A673 (cell line): ENCODE results near the gene FBXO34. TPM values are rescaled to one million over a fixed set of nuclear protein-coding genes. Genes with fewer than 3 reads are reported as not detected.

Experiments
- BruUV-seq: library from RNA; stranded (reverse); fragments of 400-500 nt; replicated peaks from 2 replicates; lab custom pipeline; 2021; lab: Mats Ljungman, UMichigan
- CTCF ChIA-PET: fragments of 300-600 bp; sonication (Branson Sonifier 250); formaldehyde crosslinking; loops from one replicate; lab custom pipeline; 2022; ENCODE audit warnings: antibody characterized with exemption; lab: Charles Lee
- POLR2A ChIA-PET: fragments of 300-600 bp; sonication (Branson Sonifier 250); formaldehyde crosslinking; loops from one replicate; lab custom pipeline; 2022; ENCODE audit warnings: antibody characterized with exemption; ENCODE audit not compliant: low non-redundant PET; lab: Charles Lee
- DNase-seq: peaks from one replicate; pipeline ENCODE4 v3.0.0-alpha.2; 2015; ENCODE audit warnings: low spot score
- H3K27ac ChIP-seq: fragments of 200-600 bp; sonication (generic); 2 replicates; pipeline ENCODE4 v1.5.1; 2016; ENCODE audit warnings: mixed run types, low read depth, mild to moderate bottlenecking, mixed read lengths, antibody characterized with exemption, low read length; ENCODE audit not compliant: poor library complexity, severe bottlenecking
- H3K27me3 ChIP-seq: fragments of 200-600 bp; sonication (generic); replicated peaks from 2 replicates; pipeline ENCODE4 v1.6.1; 2017; ENCODE audit warnings: mixed run types, low read depth, mild to moderate bottlenecking, mixed read lengths, antibody characterized with exemption, low read length; ENCODE audit not compliant: insufficient read depth, poor library complexity
- H3K36me3 ChIP-seq: fragments of 200-600 bp; sonication (generic); 2 replicates; pipeline ENCODE4 v1.6.1; 2016; ENCODE audit warnings: mixed run types, mild to moderate bottlenecking, mixed read lengths, antibody characterized with exemption, low read length; ENCODE audit not compliant: insufficient read depth, poor library complexity, severe bottlenecking
- H3K4me1 ChIP-seq: fragments of 200-600 bp; sonication (generic); 2 replicates; pipeline ENCODE4 v1.6.1; 2017; ENCODE audit warnings: mixed run types, mild to moderate bottlenecking, mixed read lengths, antibody characterized with exemption, low read length; ENCODE audit not compliant: insufficient read depth, poor library complexity, severe bottlenecking
- H3K4me3 ChIP-seq: fragments of 200-600 bp; sonication (generic); 2 replicates; pipeline ENCODE4 v1.5.1; 2016; ENCODE audit warnings: low read depth, mixed run types, mild to moderate bottlenecking, mixed read lengths, low read length; ENCODE audit not compliant: poor library complexity, severe bottlenecking
- H3K9me3 ChIP-seq: fragments of 200-600 bp; sonication (generic); 2 replicates; pipeline ENCODE4 v1.6.1; 2016; ENCODE audit warnings: mixed run types, low read depth, mild to moderate bottlenecking, mixed read lengths, antibody characterized with exemption, low read length; ENCODE audit not compliant: poor library complexity, severe bottlenecking
- EZH2 ChIP-seq: fragments of 200-600 bp; sonication (generic); IDR thresholded peaks from 2 replicates; pipeline ENCODE4 v1.6.1; 2017; ENCODE audit warnings: borderline replicate concordance, low read depth, mild to moderate bottlenecking, mixed read lengths, antibody characterized with exemption, low read length; ENCODE audit not compliant: poor library complexity, severe bottlenecking
- intact Hi-C: fragments of 100-400 bp; cut with micrococcal nuclease; formaldehyde crosslinking; loops from one replicate; pipeline ENCODE4 v1.10.0; 2022; ENCODE audit not compliant: unreplicated experiment
- total RNA-seq: library from RNA; stranded (reverse); gene quantifications from 2 replicates; pipeline ENCODE4 v1.2.3, GENCODE V29; 2021
- TF ChIP-seq, protein P1 (sequence below): fragments of 300-800, 200-600 bp; sonication (generic); conservative IDR thresholded peaks from 2 replicates; pipeline ENCODE4 v1.5.1; 2017; ENCODE audit warnings: low read depth, mild to moderate bottlenecking, antibody characterized with exemption, low read length, moderate library complexity, mixed read lengths

The FBXO34 gene
- total RNA-seq, 1 experiment from 2014 or later, result 20.9 TPM

DNA sequence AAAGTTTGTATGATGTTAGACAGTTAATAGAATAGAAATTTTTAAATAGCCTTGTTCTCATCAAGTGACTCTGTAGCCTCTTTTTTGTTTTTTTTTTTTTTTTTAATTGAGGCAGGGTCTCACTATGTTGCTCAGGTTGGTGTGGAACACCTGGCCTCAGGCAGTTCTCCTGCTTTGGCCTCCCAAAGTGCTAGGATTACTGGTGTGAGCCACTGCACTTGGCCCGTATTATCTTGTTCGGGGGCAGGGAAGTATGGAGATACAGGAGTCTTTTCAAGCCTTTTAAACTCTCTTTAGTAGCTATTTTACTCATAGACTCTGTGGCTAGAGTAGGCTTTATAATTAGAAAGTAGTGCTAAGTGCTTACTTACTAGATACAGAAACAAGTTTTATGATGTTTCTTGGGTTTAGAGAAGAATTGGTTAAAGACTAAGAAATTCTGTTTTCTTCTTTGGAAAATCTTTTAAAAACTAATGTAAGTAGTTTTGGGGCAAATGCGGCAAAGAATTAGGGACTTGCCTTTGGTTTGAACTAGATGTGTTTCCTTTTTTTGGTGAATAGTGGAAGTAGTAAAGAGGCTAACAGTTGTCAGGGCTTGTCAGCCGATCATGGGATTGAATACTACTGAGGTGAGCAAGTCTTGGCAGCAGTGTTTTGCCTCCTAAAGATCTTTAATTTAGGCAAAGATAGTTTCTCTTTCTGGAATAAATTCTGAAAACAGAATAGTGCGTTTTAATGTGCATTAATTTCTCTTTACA is 31.3 kb downstream of the FBXO34 start:
- H3K27me3 ChIP-seq, result no peaks in the 10 kb centered on the region
- no peaks in the 10 kb centered on the region for H3K36me3 ChIP-seq
- no peaks in the 10 kb centered on the region for H3K9me3 ChIP-seq
- H3K4me1 ChIP-seq, result peaks cover 37% of the 10 kb centered on the region
- ChIA-PET POLR2A (no interaction called here), CTCF (no interaction called here)
- H3K27ac ChIP-seq, result peak overlapping the region; percentile 62
- no peak for DNase-seq
- intact Hi-C loops, result no loop called here
- TF ChIP-seq, protein P1, sequence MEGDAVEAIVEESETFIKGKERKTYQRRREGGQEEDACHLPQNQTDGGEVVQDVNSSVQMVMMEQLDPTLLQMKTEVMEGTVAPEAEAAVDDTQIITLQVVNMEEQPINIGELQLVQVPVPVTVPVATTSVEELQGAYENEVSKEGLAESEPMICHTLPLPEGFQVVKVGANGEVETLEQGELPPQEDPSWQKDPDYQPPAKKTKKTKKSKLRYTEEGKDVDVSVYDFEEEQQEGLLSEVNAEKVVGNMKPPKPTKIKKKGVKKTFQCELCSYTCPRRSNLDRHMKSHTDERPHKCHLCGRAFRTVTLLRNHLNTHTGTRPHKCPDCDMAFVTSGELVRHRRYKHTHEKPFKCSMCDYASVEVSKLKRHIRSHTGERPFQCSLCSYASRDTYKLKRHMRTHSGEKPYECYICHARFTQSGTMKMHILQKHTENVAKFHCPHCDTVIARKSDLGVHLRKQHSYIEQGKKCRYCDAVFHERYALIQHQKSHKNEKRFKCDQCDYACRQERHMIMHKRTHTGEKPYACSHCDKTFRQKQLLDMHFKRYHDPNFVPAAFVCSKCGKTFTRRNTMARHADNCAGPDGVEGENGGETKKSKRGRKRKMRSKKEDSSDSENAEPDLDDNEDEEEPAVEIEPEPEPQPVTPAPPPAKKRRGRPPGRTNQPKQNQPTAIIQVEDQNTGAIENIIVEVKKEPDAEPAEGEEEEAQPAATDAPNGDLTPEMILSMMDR, result no peak
- TF ChIP-seq EZH2, result no peak
- no TSS peak for BruUV-seq
- no peak overlapping the region for H3K4me3 ChIP-seq

DNA sequence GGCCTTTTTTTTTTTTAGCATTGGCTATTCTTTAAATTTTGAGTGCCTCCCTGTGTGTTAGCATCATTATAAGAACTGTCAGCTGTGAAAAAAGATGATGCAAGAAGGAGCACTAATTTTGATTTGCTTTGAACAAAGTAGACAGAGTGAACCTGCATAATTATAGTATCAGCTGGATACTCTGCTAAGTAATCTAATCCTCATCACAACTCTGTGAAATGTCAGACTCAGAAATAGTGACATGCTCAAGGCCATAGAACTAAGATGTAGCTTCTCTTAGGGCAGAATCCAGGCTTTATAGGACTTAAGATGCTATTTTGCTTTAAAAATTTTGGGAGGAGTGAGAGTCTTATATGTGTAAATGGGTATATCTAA is 31.9 kb downstream of the FBXO34 start:
- peaks cover 37% of the 10 kb centered on the region for H3K4me1 ChIP-seq
- CTCF ChIA-PET, result no interaction called here
- H3K27ac ChIP-seq, result peak overlapping the region; percentile 62
- H3K27me3 ChIP-seq, result no peaks in the 10 kb centered on the region
- POLR2A ChIA-PET, result no interaction called here
- peak; percentile 49 for DNase-seq
- intact Hi-C loops, result no loop called here
- no TSS peak for BruUV-seq
- H3K9me3 ChIP-seq, result no peaks in the 10 kb centered on the region
- H3K36me3 ChIP-seq, result no peaks in the 10 kb centered on the region
- no peak overlapping the region for H3K4me3 ChIP-seq
- TF ChIP-seq, protein P1, result no peak
- TF ChIP-seq EZH2, result no peak

GRCh38 chr14:55303691-55304145 is 32.5 kb downstream of the FBXO34 start:
- intact Hi-C loops, result no loop called here
- no peaks in the 10 kb centered on the region for H3K36me3 ChIP-seq
- ChIA-PET POLR2A (no interaction called here), CTCF (no interaction called here)
- BruUV-seq, result no TSS peak
- DNase-seq, result no peak
- H3K9me3 ChIP-seq, result no peaks in the 10 kb centered on the region
- TF ChIP-seq, protein P1, result no peak
- no peak for TF ChIP-seq EZH2
- no peaks in the 10 kb centered on the region for H3K27me3 ChIP-seq
- no peak overlapping the region for H3K27ac ChIP-seq
- H3K4me3 ChIP-seq, result no peak overlapping the region
- peaks cover 37% of the 10 kb centered on the region for H3K4me1 ChIP-seq
